COLO829 (cell line): ENCODE measurements around the gene GPC6.

Source experiments
- DNase-seq: peaks from one replicate; pipeline ENCODE4 v3.0.0; 2012; ENCODE audit warnings: low spot score

GPC6 gene

GRCh38 chr13:93686399-93686798, 459.8 kb downstream of the GPC6 start:
- no peak for DNase-seq

DNA sequence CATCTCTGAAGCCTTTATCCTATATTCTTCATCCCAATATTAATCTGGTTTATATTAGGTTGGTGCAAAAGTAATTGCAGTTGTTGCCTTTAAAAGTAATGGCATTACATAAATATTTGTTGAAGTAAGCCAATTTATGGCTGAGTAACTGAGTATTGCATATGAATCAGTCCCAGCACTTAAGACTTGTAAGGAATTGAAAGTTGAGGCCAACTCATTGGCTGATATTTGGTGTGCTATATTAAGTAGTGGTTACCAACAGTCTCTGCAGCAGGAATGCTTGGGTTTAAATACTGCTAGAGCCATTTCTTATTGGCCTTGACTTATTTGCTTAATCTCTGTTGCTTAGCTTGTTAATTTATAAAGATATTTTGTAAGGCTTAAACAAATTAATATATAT, 460.7 kb downstream of the GPC6 start:
- no peak for DNase-seq

- no peak for DNase-seq
Measured at GRCh38 chr13:93689333-93689732, 462.7 kb downstream of the GPC6 start.

DNA sequence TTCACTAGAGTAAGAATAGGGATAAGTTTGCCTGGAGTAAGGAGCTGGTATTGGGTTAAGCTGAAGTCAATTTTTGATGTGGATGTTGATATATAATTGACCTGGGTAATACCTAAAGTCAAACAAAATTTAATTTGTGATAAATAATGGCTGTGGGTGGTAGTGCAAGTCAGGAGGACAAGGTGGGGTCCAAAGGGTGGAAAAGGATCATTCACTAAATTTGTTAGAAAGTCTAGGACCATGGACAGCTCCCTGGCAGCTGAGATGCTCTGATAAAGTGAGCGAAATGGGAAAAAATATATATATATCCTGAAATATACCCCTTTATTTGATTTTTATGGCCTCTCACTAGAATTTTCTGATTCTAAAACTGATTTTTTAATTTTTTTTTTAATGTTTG, 463.5 kb downstream of the GPC6 start:
- peak; percentile 2 for DNase-seq

DNA sequence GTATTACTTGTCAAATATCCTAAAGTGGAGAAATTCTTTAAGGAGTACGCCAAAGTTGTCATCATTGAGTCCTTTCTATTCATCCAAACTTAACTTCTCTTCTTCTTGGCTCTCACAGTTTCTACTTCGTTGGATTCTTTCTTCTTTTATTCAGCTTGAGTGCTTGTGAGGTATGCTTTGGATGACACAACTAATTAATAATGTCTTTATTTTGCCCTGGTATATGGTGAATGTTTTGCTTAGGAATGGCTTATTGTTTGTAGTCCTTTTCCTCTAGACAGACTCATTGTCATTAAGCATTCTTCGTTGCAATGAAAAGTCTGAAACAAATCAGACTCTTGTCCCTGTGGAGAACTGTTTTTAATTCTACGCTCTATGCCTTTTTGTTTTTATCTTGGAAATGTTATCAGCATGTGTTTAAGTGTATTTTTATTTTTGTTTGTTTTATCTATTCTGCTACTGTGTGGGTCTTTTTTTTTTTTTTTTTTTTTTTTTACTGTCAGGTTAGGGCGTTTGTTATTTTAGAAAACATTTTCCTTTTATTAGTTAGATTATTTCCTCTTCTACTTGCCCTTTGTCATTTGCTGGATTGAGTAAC, 471.5 kb downstream of the GPC6 start:
- no peak for DNase-seq

DNA sequence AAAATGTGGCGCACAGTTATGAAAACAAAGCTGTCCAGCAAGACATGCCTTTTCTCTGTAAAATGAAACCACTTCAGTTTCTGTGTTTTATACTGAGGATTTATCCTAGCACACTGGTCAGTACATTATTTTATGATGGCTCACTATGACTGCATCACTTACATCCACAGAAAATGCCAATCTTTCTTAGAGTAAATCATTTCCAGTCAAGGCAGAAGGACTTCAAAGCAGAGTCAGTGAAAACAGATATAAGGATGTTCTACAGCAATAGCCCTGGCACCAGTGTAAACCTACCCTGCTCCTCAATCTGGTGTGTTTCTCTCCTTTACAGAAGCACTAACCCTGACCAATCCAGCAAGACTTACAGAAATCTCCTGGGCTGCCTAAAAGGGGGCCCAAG, 473.5 kb downstream of the GPC6 start:
- DNase-seq: no peak

- DNase-seq: no peak
Measured at GRCh38 chr13:93708308-93709075, 481.9 kb downstream of the GPC6 start.

- no peak for DNase-seq
Measured at GRCh38 chr13:93709506-93710244, 483.1 kb downstream of the GPC6 start.

DNA sequence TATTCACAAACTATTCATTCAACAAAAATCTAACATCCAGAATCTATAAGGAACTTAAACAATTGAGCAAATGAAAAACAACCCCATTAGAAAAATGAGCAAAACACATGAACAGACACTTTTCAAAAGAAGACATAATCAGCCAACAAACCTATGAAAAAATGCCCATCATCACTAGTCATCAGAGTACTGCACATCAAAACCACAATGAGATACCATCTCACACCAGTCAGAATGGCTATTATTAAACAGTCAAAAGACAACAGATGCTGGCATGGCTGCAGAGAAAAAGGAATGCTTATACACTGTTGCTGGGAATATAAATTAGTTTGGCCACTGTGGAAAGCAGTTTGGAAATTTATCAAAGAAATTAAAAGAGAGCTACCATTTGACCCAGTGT, 487.6 kb downstream of the GPC6 start:
- no peak for DNase-seq

GRCh38 chr13:93715866-93716265, 489.3 kb downstream of the GPC6 start:
- DNase-seq: no peak

- no peak for DNase-seq
Measured at GRCh38 chr13:93716623-93717022, 490.0 kb downstream of the GPC6 start.

DNA sequence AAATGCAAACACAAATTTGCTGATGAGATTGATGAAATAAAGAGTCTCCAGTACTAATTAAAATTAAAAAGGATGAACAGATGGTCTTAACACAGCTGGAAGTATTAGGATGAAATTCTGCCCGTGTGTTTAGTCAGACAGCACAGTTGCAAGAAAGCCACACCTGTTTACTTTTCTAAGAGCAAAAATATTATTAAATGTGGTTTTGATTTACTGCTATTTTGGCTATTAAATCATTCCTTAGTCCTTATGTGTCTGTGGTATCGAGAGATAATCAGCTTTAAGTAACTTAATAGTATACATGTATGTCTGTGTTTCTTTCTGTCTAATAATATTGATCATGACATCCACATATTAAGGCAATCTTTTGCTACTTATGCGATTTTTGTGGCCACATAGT, 494.9 kb downstream of the GPC6 start:
- DNase-seq: no peak

DNA sequence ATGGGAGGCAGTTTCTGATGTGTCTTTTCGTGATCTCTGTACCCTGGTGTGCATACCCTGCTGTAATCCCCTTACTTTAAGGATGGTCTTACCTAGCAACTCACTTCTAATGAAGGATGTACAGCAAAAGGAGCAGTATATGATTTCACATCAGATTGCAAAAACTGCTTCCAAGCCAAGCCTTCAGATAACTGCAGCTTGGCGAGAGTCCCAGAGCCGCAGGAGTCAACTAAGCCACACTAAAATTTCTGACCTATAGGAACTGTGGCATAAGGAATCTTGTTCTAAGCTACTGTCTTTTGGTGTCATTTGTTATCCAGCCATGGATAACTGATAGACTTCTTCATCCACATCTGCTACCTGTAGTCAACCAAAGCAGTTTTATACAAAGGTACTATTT, 496.7 kb downstream of the GPC6 start:
- DNase-seq: no peak

DNA sequence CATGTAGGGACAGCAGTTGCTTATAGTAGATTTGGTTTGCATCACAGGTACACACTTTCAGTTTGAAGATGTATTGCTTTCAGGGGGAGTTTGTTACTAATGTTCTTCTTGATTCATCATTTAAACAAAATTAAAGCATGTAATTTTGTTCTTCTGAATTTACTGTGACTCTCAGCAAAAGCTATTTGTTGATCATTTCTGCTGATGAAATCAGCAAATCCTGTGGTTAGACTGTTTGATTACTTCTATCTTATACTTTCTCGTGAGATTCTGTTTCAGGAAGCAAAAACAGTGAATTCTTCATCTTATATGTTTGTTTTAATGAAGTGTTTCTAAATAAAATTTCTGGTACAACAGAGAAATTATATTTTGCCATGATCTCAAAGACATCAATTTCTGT, 497.6 kb downstream of the GPC6 start:
- DNase-seq: no peak

DNA sequence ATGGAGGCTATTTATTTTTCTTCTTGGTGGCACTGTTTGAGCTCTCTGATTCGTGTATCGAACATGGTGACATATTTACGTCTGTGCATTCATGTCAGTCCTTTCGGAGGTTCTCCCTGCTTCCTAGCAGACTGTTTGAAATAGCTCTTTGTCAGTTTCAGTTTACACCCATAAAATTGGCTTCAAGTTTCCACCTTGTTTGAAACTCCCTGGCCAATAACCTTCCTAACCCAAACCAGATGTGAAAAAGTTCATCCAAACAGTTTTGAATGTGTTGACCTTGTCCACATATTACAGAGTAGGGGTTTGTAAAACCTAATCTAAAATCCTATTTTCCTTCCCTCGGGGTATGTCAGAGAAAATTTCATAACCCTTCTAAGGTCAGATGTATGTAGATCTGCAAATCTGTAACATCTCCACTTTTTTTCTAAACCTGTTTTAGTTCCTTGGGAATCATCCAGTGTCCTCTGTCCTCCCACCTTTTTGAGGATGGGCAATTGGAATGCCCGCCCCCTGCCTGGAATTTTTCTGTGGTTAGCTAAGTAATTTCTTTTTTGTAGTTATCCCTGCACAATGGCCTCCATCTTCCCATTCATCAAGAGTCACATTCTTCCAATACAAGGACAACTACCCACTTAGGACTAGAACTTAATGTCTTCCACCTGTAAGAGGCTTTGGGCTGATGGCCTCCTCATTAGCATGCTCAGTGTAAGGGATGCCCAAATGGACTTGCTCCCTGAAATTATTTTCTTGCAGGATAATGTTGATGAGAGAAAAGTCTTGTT, 499.8 kb downstream of the GPC6 start:
- no peak for DNase-seq

GRCh38 chr13:93727211-93728141, 500.9 kb downstream of the GPC6 start:
- DNase-seq: no peak

- DNase-seq: no peak
Measured at GRCh38 chr13:93729383-93729782, 502.8 kb downstream of the GPC6 start.

DNA sequence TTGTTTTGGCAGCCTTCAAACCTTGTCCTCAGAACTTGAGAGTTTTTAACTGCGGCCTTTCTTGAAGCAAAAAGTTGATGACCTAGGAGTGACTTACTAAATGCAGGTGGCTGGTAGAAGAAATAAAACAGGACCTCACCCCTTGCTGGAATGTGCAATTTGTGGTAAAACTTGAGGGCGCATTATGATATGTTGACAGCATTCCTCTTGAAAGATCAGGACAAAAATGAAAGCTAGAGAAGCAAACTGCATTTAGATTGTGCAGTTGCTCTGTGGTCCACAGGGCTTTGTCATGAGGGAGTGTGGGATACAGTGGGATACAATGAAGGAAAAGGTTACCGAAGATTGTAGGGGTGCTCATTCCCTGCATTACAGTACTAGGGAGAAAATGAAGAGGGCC, 504.2 kb downstream of the GPC6 start:
- DNase-seq: no peak

- no peak for DNase-seq
Measured at GRCh38 chr13:93732186-93732585, 505.6 kb downstream of the GPC6 start.

DNA sequence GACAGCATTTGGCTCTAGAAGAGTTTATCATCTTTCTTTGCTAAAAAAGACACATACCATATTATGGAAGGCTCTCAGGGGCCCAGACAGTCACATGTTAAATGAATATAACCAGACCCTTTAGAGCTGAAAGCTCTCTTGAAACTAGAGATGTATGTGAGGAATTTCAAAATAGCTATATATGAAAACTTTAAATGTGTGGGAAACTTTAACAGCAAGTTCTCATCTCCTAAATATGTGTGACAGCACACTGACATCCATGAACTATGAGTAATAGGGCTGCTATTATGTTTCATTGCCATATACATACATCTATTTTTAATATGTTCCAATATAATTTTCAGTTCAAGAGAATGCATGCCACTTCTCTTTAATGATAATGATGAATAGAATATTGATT, 509.5 kb downstream of the GPC6 start:
- DNase-seq: no peak

- DNase-seq: no peak
Measured at GRCh38 chr13:93736909-93737308, 510.3 kb downstream of the GPC6 start.
